ENCODE data around the gene RBBP8NL. TPM values are rescaled to one million over a fixed set of nuclear protein-coding genes. Genes with fewer than 3 reads are reported as not detected.

RBBP8NL gene
- total and polyA plus RNA-seq, 9 of the 15 experiments (the other 6 are each of a cell fraction or from before 2014, with no cell fraction given): not detected

- TF ChIP-seq, protein P1, sequence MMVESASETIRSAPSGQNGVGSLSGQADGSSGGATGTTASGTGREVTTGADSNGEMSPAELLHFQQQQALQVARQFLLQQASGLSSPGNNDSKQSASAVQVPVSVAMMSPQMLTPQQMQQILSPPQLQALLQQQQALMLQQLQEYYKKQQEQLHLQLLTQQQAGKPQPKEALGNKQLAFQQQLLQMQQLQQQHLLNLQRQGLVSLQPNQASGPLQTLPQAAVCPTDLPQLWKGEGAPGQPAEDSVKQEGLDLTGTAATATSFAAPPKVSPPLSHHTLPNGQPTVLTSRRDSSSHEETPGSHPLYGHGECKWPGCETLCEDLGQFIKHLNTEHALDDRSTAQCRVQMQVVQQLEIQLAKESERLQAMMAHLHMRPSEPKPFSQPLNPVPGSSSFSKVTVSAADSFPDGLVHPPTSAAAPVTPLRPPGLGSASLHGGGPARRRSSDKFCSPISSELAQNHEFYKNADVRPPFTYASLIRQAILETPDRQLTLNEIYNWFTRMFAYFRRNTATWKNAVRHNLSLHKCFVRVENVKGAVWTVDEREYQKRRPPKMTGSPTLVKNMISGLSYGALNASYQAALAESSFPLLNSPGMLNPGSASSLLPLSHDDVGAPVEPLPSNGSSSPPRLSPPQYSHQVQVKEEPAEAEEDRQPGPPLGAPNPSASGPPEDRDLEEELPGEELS (CRISPR knock-in tag; IDR thresholded peaks at IDR 0.05; ENCODE audit: borderline replicate concordance): 0 out of 2 replicates have a peak, but pooled peaks have one; percentile 25
- TF ChIP-seq XRCC3 (IDR thresholded peaks at IDR 0.05) (no peak), HCFC1 (IDR thresholded peaks at IDR 0.05; ENCODE audit: low read depth, low read length) (no peak), JUND (IDR thresholded peaks at IDR 0.05; ENCODE audit: borderline replicate concordance, low read depth, low read length) (peak; percentile 74), JUND (tag; IDR thresholded peaks at IDR 0.05; ENCODE audit: borderline replicate concordance, low read depth, low read length) (no peak; the same call in 2 of the 3 replicates), JUN (IDR thresholded peaks at IDR 0.05; ENCODE audit: borderline replicate concordance, low read depth, low read length) (peak; percentile 46; the same call in 1 of the 2 replicates), JUN (CRISPR knock-in tag; IDR thresholded peaks at IDR 0.05; ENCODE audit: borderline replicate concordance) (no peak), POLR2H (tag; IDR thresholded peaks at IDR 0.05; ENCODE audit: low read depth) (no peak), MAZ (CRISPR knock-in tag; conservative IDR thresholded peaks at IDR 0.05 in 1 of 2, IDR thresholded peaks at IDR 0.05 in 1 of 2) (peak in 1 of 2 experiments; percentile 63; a peak in 2 of 4 replicates), ZNF395 (CRISPR knock-in tag; IDR thresholded peaks at IDR 0.05) (no peak), CREBBP (IDR thresholded peaks at IDR 0.05; ENCODE audit: low read depth, low read length) (no peak), PCBP2 (IDR thresholded peaks at IDR 0.05; ENCODE audit: low read depth, low read length, poor library complexity, severe bottlenecking) (no peak), CBX5 (IDR thresholded peaks at IDR 0.05; ENCODE audit: borderline replicate concordance, low read depth) (no peak), MXI1 (IDR thresholded peaks at IDR 0.05; ENCODE audit: low read depth, low read length) (no peak), CTCFL (IDR thresholded peaks at IDR 0.05; ENCODE audit: borderline replicate concordance, insufficient read depth, low read depth, low read length, poor library complexity, severe bottlenecking) (peak; percentile 19), STAT5A (IDR thresholded peaks at IDR 0.05; ENCODE audit: borderline replicate concordance, low read length) (no peak), POU5F1 (IDR thresholded peaks at IDR 0.05; ENCODE audit: borderline replicate concordance, low read depth, low read length, partially characterized antibody) (no peak), ATF7 (IDR thresholded peaks at IDR 0.05) (no peak), SETDB1 (IDR thresholded peaks at IDR 0.05; ENCODE audit: low read length) (no peak)
These were observed 58.1 kb downstream of the RBBP8NL start (continued) for GRCh38 chr20:62368976-62369814.

Measured in K562 (cell line).